HG03460 (cell line): Measurements from ENCODE around the gene QSOX2.
A peak's percentile ranks its signal among the peaks of the same experiment; 100 is the strongest.

Experiments
- ATAC-seq: cut with Tn5 transposase; IDR thresholded peaks from one replicate; pipeline ENCODE4 v1.9.1; 2021; ENCODE audit not compliant: unreplicated experiment

The QSOX2 gene

DNA sequence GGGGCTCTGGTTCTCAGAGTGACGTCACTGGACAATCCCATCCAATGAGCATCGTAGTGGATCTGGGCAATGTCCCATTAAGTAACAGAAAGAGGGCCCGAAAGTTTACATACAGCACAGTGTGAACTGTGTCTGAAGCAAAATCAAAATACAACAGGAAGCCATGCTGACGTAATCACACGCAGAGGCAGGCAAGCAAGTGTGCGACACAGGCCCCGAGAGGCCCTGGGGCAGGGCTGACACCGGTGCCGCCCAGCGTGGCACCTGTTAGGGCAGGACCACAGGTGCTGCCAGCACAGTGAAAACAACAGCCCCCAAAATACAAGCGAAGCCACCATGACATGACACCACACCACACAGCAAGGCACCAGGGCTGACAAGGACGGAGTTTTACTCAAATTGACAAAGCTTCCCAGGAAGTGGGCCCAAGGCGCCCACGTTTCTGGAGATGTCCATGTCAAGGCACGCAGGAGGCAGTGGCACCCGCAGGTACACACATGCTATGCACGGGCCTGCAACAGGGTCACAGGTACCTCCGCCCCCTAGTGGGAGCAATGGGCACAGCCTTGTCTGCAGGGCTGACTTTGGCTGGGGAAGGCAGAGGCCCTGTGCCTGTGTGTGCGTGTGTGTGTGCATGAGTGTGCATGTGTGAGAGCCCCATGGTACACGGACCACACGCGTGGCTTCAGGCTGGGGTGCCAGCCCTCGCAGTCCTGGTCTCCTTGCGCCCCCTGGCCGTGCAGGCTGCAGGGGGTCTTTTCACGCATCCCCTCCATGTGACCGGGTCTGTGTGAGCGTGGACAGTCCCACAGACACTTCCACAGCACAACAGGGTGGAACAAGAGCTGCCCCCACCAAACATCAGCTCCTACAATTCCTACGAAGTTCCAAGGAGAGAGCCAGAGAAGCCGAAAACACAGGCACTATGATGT is 19.6 kb downstream of the QSOX2 start:
- peak; percentile 50 for ATAC-seq

DNA sequence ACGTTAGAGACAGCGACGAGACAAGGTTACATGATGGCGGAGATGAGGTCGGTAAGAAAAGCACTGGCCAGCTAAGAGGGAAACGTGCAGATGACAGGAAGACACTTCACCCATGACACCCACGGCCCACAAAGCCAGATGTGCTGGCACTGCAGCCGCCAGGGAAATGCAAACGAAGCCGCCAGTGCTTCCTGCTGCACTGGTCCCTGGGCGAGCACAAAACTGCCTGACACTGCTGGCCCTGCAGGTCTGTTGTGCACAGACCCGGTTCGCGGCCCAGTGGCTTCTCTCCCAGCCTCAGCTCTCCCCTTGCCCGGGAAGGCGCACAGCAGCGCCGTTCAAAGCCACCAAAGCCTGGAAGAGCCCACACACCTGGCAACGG is 20.3 kb downstream of the QSOX2 start:
- peak; percentile 56 for ATAC-seq

- ATAC-seq = no peak
Observed at GRCh38 chr9:136223871-136224640, 21.6 kb downstream of the QSOX2 start.

DNA sequence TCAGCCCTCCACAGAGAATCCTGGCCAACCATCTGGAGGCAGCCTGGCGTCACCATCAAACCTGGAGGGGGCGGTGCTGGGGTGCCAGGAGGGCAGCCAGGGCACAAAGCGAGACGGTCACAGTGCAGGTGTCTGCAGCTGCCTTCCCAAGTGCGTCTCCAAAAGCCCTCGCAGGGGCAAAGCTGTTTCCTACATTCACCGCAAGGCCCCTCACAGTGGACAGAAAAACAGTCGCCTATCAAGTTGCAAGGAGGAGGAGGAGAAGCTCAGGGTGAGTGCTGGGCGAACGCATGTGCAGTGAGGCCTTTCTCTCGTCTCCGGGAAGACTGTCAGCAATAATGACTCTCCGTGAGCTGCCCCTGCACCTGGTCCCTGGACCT is 22.7 kb downstream of the QSOX2 start:
- ATAC-seq = no peak

DNA sequence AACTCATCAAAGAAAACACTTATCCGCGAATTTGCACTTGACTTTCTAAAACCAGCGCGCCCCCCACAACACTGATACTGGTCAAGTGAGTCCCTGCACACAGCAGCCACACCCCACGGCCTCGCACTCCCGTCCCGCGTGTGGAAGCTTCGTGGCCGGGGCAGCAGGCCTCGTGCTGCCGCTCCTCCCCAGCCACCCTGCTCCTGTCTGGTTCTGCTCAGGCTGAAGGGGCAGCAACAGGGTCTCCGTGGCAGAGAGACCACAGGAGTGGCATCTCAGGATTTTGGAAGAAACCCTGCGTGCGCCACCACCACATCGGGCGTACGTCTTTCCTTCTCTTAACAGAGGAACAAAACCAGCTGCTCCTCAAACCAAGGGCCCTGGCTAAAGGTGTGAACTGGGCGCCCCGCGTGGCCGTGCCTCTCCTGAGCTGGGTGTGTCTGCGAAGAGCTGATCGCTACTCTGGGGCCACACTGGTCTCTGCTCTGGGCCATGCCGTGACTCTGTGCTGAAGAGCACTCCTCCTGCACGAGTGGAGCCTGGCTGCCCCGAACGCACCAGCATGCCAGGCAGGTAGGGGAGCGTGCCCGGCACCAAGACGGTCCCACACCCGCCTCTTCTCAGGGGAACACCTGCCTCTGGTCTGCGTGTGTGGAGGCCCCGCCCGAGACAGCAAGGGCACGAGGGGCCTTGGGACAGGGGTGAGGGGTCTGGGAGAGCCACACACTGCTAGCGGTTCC is 23.3 kb downstream of the QSOX2 start:
- no peak for ATAC-seq

GRCh38 chr9:136220017-136220729 is 25.4 kb downstream of the QSOX2 start:
- no peak for ATAC-seq

DNA sequence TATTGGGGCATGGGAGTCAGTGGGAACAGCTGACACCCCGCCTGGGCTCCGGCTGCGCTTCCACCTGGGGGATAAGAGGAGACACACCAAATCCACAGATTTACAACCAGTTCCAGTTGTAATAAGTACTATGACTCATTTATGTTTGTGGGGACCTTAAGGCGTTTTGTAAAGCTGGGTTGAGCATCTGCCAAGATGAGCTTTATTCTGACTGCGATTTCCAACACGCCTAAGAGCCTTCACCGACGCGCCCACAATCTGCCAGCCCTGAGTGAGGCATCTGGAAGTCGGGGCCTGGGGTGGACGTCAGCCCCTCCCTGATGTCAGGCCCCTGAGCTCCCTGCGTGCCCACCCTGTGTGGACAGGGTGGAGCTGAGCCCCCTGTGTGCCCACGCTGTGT is 26.3 kb downstream of the QSOX2 start:
- ATAC-seq = no peak

- ATAC-seq = no peak
Observed at GRCh38 chr9:136218673-136219072, 26.9 kb downstream of the QSOX2 start.

- no peak for ATAC-seq
Observed at GRCh38 chr9:136218271-136218670, 27.3 kb downstream of the QSOX2 start.

- ATAC-seq = no peak
Observed at GRCh38 chr9:136216541-136217244, 28.9 kb downstream of the QSOX2 start.

DNA sequence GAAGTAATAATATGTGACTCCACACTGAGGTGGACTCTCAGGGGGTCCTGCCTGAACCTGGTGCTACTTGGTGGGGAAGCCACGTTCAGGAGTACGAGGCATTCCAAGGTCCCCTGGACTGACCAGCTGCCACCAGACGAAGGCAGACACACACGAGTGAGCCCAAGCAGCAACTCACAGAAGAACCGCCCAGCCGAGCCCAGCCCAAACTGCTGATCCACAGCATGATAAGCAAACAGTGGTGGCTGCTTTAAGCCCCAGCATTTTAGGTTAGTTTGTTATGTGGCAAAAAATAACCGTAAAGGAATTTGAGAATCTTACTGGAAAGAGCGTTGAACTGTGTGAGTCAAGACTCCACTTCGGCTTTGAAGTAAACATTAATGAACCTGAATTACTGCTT is 31.9 kb downstream of the QSOX2 start:
- no peak for ATAC-seq

- ATAC-seq = no peak
Observed at GRCh38 chr9:136212345-136212950, 33.2 kb downstream of the QSOX2 start.

GRCh38 chr9:136211441-136212344 is 33.9 kb downstream of the QSOX2 start:
- no peak for ATAC-seq

DNA sequence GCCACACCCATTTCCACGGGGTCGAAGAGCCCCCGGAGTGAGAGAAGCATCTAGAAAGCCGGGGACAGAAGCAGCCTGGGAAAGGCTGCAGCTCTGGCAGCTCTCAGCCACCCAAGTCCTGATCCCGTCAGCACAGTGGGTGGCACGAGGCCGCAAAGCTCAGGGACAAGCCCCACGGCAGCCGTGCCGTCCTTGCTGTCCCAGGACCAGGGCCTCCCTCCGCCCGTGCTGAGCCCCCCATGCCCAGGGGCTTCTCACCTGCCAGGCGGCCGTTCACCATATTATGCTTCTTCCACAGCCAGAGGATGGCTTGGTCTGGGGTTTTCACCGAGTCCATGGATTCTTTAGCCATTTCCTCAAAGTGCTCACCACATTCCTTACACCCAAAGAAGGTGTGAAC is 34.6 kb downstream of the QSOX2 start:
- no peak for ATAC-seq

- no peak for ATAC-seq
Observed at GRCh38 chr9:136210276-136210675, 35.3 kb downstream of the QSOX2 start.

GRCh38 chr9:136209786-136210185 is 35.8 kb downstream of the QSOX2 start:
- ATAC-seq = no peak

DNA sequence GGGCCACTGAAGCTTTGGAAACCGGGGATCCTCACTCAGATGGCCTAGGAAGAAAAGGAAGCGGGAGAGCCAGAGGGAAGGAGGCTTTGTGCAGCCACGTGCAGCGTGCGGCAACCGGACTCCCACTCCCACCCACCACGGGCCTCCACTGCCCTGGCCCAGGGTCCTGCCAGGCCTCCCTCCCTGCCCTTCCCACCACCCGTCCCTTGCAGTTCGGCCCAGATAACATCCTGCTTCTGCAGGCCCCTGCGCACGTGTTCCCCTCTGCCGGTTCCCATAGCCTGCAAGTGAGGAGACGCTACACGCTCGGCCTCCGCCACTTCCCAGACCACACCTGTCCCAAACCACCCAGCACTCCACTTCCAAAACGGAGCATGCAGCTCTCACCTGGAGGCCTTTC is 36.4 kb downstream of the QSOX2 start:
- no peak for ATAC-seq

DNA sequence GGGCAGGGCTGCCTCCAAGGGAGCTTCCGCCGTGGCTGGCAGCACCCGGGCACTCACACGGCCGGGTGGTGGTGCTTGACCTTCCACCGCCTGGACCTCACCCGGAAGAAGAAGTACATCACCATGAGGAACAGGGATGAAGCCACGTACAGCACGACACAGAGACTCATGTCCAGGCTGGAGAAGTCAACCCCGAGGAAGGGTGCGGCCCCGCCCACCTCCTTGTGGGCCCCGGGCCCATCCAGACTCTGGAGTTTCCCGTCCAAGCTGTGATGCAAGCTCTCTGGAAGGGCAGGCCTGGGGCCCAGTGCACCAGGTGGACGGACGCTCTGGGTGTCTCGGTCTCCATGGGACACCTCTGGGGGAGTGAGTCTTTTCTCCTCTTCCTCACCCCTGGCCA is 36.9 kb downstream of the QSOX2 start:
- ATAC-seq = no peak

- no peak for ATAC-seq
Observed at GRCh38 chr9:136207616-136208015, 38.0 kb downstream of the QSOX2 start.
